GM23248 (cell line): Measurements from ENCODE around the gene HDAC2.

Source experiments
- EZH2 ChIP-seq: fragments of 200-600 bp; sonication (generic); IDR thresholded peaks from 2 replicates; pipeline ENCODE4 v1.6.1; 2018; ENCODE audit warnings: antibody characterized with exemption, mild to moderate bottlenecking; ENCODE audit not compliant: insufficient read depth, poor library complexity, severe bottlenecking
- EZH2phosphoT487 ChIP-seq: fragments of 200-600 bp; sonication (generic); IDR thresholded peaks from 2 replicates; pipeline ENCODE4 v1.6.1; 2018; ENCODE audit warnings: antibody characterized with exemption, moderate library complexity, mild to moderate bottlenecking, low read depth; ENCODE audit not compliant: insufficient read depth

GRCh38 chr6:113888493-113888892 lies 82.5 kb downstream of the HDAC2 start:
- TF ChIP-seq EZH2phosphoT487 (no peak), EZH2 (no peak)
